ENCODE results near the gene FHIT.

FHIT gene

DNA sequence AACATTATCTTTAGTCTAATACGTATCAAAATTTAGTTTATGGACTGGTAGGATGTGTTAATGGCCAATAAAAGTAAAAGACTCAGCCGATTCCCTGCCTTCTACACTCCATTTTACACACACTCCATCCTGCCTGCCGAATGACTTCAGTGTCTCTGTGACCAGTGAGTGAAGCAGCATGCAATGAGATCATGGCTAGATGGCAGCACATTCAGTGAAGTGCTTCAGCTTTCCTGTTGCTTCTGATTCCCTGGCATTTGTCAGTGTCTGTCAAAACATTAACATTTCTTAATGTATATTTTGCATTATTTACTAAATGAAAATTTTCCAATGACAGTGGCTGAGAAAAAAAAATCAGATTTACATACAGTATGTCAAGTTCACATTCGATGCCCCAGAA lies 412.0 kb downstream of the FHIT start:
- no peak for DNase-seq (ENCODE audit: low spot score)

DNA sequence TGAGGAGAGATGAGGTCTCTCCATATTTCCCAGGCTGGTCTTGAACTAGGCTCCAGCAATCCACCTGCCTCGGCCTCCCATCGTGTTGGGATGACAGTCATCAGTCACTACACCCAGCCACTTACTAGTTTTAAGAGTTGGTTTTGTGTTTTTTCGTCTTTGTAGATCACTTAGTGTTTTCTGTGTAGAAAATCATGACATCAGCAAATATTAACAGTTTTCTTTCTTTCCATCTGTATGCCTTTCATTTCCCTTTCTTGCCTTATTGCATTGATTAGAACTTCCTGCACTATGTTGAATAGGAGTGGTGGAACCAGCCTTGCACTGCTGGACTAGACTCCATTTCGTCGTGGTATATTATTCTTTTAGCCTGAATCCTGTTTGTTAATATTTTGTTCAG lies 415.5 kb downstream of the FHIT start:
- no peak for DNase-seq (ENCODE audit: low spot score)

DNA sequence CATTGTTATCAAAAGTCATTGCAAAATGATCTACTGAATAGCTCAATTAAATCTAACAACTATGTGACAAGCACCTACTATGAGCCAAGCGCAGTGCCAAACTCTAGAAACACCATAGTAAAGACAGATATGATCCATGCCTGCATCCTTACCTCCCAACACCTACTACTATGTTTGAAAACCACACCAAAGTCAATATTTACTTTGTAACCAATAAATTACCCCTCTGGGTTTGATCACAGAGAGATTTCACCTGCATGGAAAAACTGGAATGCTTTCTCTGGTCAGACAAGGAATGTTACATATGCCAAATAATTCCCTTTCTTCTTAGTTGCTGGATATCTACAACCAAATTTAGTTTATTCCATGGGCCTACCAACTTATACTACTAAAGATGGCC lies 422.2 kb downstream of the FHIT start:
- no peak for DNase-seq (ENCODE audit: low spot score)

DNA sequence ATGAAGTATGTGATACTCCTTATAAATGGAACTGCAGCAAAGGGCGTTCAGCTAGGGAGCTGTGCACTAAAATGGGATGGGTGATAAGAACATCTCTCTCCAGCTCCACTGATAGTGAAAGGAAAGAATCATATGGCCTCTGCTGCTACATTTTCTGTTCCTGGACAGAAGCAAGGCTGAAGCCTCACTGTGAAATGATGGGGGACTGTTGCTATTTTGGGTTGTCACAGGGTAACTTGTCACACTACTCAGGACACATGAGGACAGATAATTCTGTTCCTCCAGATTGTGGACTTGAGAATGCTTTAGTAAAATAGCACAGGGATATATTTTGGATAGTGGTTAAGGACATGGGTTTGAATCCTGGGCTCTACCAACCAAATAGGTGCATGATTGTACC lies 423.6 kb downstream of the FHIT start:
- no peak for DNase-seq (ENCODE audit: low spot score)

DNA sequence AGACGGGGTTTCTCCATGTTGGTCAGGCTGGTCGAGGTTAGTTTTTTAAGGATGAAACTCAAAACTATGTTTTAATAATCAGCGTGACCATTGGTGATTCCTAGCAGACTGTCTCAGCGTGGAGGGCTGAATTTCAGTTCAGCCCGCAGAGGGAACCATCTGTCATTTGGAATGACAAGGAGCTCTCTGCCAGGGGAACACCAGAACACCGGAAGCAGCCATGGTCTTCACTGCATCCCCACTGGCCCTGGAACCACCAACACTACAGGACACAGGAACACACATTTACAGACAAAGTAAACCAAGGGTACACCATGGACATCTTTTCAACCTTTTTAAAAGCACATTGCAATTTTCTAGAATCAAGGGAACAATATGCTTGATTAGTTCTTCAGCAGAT lies 424.7 kb downstream of the FHIT start:
- DNase-seq (ENCODE audit: low spot score), result no peak

DNA sequence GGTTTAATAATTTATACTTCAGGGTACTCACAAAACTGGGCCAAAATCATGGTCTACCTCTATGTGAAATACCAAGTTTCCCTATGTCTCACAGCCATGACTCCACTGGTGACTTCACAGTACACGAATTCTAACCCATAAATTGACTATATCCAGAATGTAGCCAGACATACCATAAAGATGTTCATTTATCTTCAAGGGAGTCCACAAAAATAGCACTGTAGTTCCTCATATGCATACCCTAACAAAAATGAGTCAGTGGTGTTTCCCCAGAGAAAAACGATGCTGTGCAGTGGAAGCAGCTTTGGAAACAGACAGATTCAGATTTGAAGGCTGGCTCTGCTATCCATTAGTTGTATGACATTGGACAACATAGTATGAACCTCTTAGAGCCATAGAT lies 438.8 kb downstream of the FHIT start:
- DNase-seq (ENCODE audit: low spot score), result no peak

DNA sequence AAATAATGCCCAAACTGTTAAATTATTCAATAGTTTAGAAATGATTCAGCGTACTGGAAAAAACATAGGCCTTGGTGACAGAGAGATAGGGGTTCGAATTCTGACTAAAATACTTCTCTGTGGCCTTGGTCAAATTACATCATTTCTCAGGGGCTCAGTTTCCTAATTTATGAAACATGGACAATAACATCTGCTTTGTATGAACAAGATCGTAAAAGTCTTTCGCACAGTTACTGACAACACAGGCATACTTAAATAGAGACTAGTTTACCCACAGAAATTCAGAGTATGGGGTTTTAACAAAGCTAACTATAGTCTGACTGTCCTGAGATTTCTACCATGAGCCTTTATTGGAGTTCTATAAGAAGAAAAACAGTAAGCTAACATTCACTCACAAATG lies 440.4 kb downstream of the FHIT start:
- DNase-seq (ENCODE audit: low spot score), result no peak

DNA sequence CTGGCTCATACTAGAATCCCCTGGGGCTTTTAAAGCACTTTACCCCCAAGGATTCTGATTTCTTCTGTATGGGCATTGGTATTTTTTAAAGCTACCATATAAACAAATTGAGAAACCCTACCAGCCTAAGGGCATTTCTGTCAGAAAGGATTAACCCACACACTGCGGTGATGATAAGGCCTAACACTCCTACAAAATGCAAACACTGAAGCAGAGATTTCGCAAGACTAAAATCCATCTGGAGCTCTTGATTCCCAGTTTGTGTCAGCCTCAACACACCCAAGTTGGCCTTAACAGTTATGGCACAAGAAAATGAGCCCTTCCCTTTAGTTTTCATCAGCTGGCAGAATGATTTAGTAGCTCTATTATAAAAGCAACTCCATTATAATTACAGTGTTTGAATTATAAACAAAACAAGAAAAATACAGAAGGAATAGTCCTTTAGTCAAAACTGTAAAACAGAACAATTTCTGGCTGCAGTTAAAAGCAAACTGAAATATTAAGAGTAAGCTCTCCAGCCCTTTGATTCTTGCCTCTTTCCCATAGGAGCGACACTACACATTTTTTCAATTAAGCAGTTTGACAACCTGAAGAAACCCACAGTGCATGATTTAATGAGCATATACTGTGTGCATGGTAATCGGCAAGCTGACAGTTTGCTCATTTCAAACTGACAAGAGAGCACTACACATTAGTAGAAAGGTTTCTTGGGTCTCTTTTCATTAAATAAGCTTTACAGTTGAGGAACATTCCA lies 441.2 kb downstream of the FHIT start:
- DNase-seq (ENCODE audit: low spot score), result no peak

DNA sequence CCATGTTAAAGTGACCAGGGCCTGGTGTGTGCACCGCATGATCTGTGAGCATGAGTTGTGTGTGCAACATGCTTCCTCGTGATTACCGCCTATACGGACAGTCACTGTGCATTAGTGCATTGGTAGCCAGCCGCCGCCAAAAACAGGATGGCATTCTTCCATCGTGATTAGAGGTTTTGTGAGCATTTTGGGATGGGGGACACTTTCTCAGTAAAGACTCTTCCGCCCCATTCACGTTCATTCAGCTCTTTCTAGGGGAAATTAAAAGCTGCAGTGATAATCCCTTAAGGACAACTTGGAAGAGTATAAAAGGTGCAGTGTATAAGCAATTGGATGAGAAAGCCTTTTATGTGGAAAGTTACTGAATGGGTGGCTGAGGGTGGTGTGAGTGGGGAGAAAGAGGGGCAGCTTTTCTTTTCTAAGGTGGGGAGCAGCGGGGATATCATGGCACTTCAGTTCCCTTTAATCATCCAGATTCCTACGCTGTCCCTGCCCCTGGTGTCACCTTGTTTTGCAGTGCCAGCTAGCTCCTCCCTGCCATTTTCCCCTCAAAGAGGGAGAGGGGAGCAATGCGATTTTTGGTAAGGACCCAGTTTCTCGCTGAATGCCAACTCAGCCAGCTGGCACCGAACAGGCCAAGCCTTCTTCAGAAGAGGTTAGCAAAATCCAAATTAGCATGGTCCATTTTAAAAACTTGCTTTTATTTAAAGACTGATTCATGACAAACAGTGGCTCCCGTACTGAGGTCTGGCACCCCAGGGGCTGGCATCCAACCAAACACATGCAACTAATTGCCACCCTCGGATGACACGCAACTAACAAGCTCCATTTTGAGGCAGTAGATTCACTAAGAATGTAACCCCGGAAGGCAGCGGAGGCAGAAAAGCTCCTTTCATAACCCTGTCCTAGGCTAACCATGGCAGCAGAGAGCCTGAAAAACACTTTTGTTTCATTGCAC lies 447.8 kb downstream of the FHIT start:
- DNase-seq (ENCODE audit: low spot score), result no peak

DNA sequence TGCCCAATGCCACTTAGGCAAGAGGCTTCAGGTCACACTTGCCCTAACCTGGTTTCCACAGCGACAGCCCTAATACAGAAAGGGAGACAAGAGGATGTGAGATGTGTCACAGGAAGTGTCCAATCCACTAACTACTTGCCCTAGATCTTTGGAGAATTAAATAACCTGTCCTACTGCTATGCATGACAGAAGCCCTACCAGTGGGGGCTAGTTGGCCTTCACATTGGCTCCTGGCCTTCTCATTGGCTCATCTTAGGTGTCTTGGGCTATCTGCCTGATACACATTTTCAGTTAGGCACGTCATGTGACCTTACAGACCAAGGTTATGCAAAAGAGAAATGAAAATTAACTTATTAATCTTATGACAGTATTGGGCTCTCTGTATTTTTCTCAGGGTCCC lies 449.9 kb downstream of the FHIT start:
- DNase-seq (ENCODE audit: low spot score), result no peak

DNA sequence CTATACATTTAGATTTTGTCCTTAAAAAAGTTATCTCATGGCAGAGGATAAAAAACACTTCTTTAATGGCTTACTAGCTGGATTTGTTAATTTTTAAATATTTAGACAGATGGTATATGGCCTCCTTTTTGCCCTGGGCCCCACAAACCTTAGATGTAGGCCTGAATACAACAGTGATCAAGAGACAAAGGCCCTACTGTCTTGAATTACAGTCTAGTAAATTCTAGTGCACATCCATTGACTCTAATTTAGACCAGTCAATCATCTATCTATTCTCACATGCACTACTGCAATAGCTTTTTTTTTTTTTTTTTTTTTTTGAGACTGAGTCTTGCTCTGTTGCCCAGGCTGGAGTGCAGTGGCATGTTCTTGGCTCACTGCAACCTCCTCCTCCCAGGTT lies 452.8 kb downstream of the FHIT start:
- no peak for DNase-seq (ENCODE audit: low spot score)

DNA sequence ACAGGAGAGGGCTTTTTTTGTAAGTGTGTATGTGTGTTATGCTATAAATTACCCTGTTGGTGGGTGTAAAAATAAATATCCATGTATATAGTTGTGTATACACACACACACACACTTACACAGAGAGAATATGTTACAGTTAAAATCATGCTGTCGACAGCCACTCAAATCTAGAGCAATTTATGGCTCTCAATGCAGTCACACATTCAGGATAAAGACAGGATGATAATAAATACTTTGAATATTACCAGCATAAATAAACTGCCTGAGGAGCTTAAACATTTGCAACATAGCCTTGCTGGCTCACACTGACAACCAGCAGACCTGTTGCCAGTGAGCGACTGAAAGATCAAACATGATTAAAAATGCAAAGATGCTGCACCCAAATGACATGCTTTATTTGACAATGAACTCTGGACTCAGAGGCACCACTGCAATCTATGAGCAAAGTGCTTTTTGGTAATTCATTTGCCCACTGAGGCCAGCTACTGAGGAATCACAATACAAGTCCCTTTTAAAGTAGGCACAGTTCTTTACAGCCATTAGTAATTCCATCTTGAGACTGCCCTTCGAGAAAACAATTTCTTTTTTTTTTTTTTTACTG lies 458.9 kb downstream of the FHIT start:
- no peak for DNase-seq (ENCODE audit: low spot score)

DNA sequence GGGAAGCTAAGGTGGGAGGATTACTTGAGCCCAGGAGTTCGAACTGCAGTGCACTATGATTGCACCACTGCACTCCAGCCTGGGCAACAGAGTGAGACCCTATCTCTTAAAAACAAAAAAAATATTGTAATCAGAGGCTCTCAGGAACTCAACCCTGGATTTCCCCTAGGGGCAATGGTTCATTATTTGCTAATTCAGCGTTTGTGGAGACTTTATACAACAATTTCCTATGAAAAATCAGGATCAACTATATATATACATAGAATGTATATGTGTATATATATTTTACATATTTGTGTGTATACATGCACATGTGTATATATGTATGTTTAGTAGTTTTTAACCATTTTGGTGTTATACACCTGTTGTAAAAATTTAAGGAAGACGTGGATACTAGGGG lies 463.1 kb downstream of the FHIT start:
- no peak for DNase-seq (ENCODE audit: low spot score)

DNA sequence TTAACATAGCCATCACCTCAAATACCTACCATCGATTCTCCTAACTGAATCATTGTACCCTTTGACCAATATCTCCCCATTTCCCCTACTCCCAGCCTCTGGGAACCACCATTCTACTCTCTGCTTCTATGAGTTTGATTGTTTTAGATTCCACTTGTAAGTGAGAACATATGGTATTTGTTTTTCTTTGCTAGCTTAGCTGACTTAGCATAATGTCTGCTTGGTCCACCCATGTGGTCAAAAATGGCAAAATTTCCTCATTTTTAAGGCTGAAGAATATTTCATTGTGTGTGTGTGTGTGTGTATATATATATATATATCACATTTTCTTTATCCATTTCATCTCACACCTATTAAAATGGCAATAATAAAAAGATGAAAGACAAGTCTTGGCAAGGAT lies 469.3 kb downstream of the FHIT start:
- DNase-seq (ENCODE audit: low spot score), result no peak

DNA sequence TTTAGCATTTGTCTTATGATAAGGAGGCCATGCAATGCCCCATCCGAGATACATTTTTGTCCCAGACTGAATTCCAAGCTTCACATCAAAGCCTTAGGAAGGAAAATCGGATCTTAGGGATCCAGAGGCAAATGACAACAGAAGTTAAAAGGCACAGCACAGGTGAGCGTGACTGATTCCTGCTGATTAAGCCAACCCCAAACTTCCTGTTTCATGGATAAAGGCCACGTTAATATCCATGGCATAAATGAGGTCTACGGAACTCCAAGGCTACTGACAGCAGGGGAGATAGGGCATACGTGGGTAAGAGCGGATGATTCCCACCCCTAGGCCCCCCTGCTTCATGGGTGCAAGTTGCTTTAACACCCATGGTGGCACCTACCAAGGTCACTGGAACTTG lies 471.6 kb downstream of the FHIT start:
- DNase-seq (ENCODE audit: low spot score), result no peak

DNA sequence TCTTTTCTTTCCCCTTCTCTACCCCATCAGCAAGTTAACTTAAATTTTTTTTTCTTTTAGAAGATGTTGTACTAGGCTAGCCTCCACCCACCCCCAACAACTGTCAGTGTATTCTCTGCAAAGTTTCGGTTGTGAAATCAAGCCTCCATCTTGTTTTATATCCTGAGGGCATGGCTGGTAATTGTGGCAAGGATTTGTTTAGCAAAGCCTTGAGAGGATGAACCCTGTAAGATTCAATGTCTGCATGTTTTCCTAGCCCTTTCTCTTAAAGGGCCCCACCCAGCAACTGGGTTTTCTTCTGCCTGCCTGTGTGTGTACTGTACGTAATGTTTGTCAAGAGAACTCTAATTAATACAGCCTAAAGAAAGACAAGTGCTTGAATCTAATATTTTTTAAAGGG lies 475.3 kb downstream of the FHIT start:
- no peak for DNase-seq (ENCODE audit: low spot score)

DNA sequence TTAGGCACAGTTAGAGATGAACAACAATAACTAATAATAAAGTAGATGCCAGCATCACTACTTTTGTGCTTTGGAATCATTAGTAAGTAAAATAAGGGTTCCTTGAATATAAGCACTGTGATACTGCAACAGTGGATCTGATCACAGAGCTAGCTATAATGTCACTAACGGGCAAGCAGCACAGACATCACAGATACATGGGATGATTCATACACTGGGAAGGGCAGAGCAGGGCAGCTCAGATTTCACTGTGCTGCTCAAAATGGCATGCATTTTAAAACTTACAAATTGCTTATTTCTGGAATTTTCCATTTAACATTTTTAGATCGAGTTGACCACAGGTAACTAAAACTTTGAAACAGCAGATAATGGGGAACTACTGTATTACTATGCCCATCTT lies 476.6 kb downstream of the FHIT start:
- DNase-seq (ENCODE audit: low spot score), result no peak

DNA sequence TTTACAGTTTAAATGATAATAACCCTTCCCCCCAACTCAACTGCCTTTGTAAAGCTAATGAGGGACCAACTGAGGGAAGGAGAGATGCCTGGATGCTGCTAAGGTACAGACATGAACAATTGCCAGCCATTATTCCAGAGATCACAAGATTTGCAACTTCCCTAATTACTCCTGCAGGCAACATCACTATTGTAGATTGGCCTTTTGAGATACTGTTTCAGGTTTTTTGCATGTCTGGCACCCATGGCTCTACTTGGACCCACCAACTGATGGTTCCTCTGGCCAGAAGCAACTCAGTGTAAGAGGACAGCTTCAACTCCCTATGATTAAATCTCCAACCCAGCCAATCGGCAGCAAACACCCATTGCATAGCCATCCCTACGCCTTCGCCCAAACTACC lies 478.7 kb downstream of the FHIT start:
- no peak for DNase-seq (ENCODE audit: low spot score)

DNA sequence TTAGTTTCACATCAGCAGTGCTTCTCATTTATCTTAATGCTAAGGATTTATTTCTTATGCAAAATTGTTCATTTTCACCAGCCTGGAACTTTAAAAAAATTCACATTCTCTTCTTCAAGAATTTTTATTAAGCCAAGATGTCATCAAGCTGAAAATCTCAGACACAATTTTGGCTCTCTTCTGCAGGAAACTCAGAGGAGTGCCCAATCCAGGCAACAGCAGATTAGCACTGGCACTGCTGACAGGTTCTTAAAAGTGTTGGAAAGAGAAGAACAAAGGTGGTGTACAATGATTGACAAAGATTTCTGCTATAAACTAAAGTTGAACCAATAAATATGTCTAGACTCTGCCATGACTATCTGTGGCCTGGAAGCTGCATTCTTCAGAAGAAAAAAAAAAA lies 479.5 kb downstream of the FHIT start:
- DNase-seq (ENCODE audit: low spot score), result no peak

DNA sequence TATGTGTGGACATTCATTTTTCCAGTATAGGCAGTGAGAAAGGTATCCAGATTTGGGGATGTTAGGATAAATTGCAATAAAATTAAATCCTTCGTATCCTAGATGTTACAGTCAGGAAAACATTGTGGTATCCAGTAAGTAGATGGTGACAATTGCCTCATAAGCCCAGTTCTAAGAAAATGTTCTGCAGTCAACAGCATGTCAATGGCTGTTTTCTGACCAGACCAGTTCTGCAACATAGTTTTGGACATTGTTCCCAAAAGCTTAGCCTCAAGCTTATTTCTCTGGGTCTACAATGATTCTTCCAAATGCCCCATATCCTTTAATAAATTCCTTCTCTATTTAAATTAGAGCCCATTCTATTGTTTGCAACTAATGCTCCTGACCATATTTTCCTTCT lies 480.7 kb downstream of the FHIT start:
- DNase-seq (ENCODE audit: low spot score), result no peak

DNA sequence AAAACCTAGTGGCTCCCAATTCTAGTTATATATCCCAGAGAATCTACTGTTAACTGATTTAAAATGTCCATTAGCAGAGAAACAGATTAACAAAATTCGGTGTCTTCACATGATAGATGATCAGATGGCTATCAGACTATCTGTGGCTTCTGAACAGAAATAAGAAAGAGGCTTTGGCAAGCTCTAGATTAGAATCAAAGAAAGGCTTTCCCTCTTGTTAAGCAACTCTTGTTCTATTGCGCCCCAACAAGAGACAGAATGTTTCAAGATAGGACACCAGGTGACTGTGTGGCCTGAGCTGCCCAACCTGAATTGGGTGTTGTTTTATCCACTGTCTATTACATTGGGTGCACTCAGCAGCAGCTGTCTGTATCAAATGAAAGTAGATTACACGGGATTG lies 483.7 kb downstream of the FHIT start:
- DNase-seq (ENCODE audit: low spot score), result no peak

DNA sequence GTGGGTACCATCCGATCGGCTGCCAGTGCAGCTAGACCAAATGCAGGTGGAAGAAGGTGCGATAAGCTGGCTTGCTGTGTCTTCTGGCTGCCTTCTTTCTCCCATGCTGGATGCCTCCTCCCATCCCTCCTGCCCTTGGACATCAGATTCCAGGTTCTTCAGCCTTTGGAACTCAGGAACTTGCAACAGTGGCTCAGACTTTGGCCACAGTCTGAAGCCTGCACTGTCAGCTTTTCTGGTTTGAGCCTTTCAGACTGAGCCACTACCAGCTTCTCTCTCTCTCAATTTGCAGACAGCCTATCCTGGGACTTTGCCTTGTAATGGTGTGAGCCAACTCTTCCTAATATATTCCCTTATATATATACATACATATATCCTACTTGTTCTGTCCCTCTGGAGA lies 485.5 kb downstream of the FHIT start:
- no peak for DNase-seq (ENCODE audit: low spot score)

DNA sequence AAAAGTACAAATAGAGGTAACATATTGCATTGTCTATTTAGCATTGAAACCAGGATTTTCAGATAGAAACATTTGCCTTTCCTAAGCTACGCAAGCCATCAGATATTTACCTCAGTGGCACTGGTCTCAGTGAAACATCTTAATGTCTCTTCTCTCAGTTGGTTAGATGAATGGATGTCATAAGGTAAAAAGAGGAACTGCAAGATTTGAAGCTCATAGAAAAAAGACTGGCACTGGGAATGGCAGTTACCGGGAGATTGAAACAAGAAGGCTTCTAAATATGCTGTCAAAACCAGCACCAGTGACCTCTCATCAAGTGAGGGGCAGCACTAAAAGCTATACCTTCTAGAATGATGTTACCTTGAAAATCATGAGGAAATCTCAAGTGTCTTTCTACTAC lies 486.4 kb downstream of the FHIT start:
- no peak for DNase-seq (ENCODE audit: low spot score)

Measured in CD4-positive, alpha-beta T cell treated with Interleukin-2 at 100 ng/mL for 4 hours (primary cell).